Activated T-cell treated with anti-CD3 and anti-CD28 coated beads, Interleukin-2, amount 50 U/mL, for 4 hours (primary cell): ENCODE results near the gene GYS1. TPM values are rescaled to one million over a fixed set of nuclear protein-coding genes. Genes with fewer than 3 reads are reported as not detected.
"Not testable (repeated sequence)": the region's sequence is repeated elsewhere in the genome, so short reads cannot be mapped to it uniquely, and the experiment has no call there.

Experiments used
- ATAC-seq, 2 donors: fragments of 200-7000 bp; cut with Tn5 transposase; one replicate each; pipeline ENCODE4 v1.10.0; 2021
- DNase-seq: peaks from one replicate; pipeline ENCODE4 v3.0.0-alpha.2; 2020
- H3K27me3 Mint-ChIP-seq: one replicate; pipeline ENCODE4 v1.8.0; 2021; ENCODE audit warnings: low read depth, mixed read lengths
- H3K36me3 Mint-ChIP-seq: one replicate; pipeline ENCODE4 v1.8.0; 2022; ENCODE audit warnings: mixed read lengths; ENCODE audit not compliant: insufficient read depth
- H3K4me1 Mint-ChIP-seq: one replicate; pipeline ENCODE4 v1.8.0; 2021; ENCODE audit warnings: low read depth, mixed read lengths
- H3K4me3 Mint-ChIP-seq: one replicate; pipeline ENCODE4 v1.8.0; 2021; ENCODE audit warnings: mild to moderate bottlenecking, moderate library complexity, mixed read lengths
- H3K9me3 Mint-ChIP-seq: one replicate; pipeline ENCODE4 v1.8.0; 2021; ENCODE audit warnings: mixed read lengths
- total RNA-seq, 3 donors: library from RNA; stranded (reverse); gene quantifications; one replicate each; pipeline ENCODE4 v1.2.1, GENCODE V29; 2021

GYS1 gene
- 10 to 100 TPM; 34.5 to 41.1 (median 35.5) TPM for total RNA-seq

GRCh38 chr19:48993175-48994034 lies at the start of gene GYS1, which contains the start of gene RUVBL2:
Gene GYS1 (minus strand): TSS chr19:48993309. CDS start chr19:48993112, 197 bp downstream.
Gene RUVBL2 (plus strand): TSS chr19:48993887. CDS start chr19:48993912, 25 bp downstream.
- Mint-ChIP-seq H3K4me1 (peaks cover 33% of the 10 kb centered on the region), H3K9me3 (no peaks in the 10 kb centered on the region), H3K4me3 (peak within 1 kb of the TSS; percentile 95), H3K27me3 (no peaks in the 10 kb centered on the region), H3K36me3 (peaks cover 20% of the 10 kb centered on the region)
- ATAC-seq (peak; percentile 94 to 95), DNase-seq (peak; percentile 99)

- DNase-seq, H3K27me3 Mint-ChIP-seq, H3K4me3 Mint-ChIP-seq, H3K36me3 Mint-ChIP-seq, H3K9me3 Mint-ChIP-seq, ATAC-seq, H3K4me1 Mint-ChIP-seq: not testable (repeated sequence)
Measured at GRCh38 chr19:49042666-49043065, 49.6 kb upstream of the GYS1 start.

- Mint-ChIP-seq H3K4me1 (no peaks in the 10 kb centered on the region), H3K4me3 (no peak overlapping the region), H3K27me3 (no peaks in the 10 kb centered on the region), H3K9me3 (no peaks in the 10 kb centered on the region), H3K36me3 (no peaks in the 10 kb centered on the region)
- ATAC-seq (no peak), DNase-seq (no peak)
Measured at GRCh38 chr19:49042177-49042576, 49.1 kb upstream of the GYS1 start.

DNA sequence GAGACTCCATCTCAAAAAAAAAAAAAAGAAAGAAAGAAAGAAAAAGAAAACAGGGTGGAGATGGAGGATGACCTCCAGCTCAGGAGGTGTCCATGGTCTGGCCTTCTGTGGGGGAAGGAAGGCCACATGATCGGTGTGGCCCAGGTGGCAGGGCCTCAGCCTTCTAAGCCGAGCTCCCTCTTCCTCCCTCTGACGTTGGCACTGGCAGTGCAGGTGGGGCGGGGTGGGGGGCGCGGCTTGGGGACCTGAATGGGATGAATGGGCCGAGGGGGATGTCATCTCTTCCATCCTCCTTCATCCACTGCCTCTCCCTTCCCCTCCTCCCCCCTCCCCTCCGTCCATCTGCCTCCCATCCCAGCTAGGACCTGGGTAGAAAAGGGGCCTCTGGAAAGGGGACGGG lies 46.6 kb upstream of the GYS1 start:
- H3K4me1 Mint-ChIP-seq, H3K4me3 Mint-ChIP-seq, DNase-seq, H3K27me3 Mint-ChIP-seq, H3K9me3 Mint-ChIP-seq, ATAC-seq, H3K36me3 Mint-ChIP-seq: not testable (repeated sequence)

- H3K9me3 Mint-ChIP-seq, ATAC-seq, DNase-seq, H3K36me3 Mint-ChIP-seq, H3K27me3 Mint-ChIP-seq, H3K4me3 Mint-ChIP-seq, H3K4me1 Mint-ChIP-seq: not testable (repeated sequence)
Measured at GRCh38 chr19:49038557-49039276, 45.6 kb upstream of the GYS1 start.

DNA sequence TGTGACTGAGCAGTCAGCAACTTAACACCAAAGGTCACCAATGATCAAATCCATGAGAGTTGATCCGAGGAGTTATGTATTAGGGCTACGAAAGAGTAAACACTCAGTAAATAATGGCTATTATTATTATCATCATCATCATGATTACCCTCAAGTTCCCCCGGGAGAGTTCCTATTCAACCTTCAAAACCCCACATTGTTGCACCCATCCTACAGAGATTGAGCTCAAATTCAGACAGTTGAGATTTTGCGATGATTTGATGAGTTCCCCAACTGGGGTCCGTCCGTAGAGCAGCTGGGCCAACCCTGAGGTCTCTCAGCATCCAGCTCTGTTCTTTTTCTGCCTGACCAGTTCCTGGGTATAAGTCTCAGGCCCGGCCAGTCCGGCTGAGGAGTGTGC lies 45.0 kb upstream of the GYS1 start:
- H3K36me3 Mint-ChIP-seq, H3K27me3 Mint-ChIP-seq, ATAC-seq, H3K4me1 Mint-ChIP-seq, H3K9me3 Mint-ChIP-seq, DNase-seq, H3K4me3 Mint-ChIP-seq: not testable (repeated sequence)

GRCh38 chr19:49036815-49037214 lies 43.7 kb upstream of the GYS1 start, which contains the start of gene CGB1:
Gene CGB1 (minus strand): TSS chr19:49036895. CDS start chr19:49036711, 184 bp downstream.
- not testable (repeated sequence) for H3K4me3 Mint-ChIP-seq, H3K27me3 Mint-ChIP-seq, H3K9me3 Mint-ChIP-seq, H3K36me3 Mint-ChIP-seq, H3K4me1 Mint-ChIP-seq
- peak; percentile 40 for DNase-seq
- ATAC-seq = peak; percentile 30 to 56

GRCh38 chr19:49031642-49032301 lies 38.7 kb upstream of the GYS1 start, which contains the start of gene CGB2:
Gene CGB2 (plus strand): TSS chr19:49031890. CDS start chr19:49032096, 206 bp downstream.
- peak; percentile 70 for DNase-seq
- H3K27me3 Mint-ChIP-seq, H3K4me1 Mint-ChIP-seq, H3K4me3 Mint-ChIP-seq, H3K9me3 Mint-ChIP-seq, H3K36me3 Mint-ChIP-seq: not testable (repeated sequence)
- ATAC-seq = peak; percentile 78 to 94

- not testable (repeated sequence) for H3K36me3 Mint-ChIP-seq, H3K27me3 Mint-ChIP-seq, H3K4me3 Mint-ChIP-seq, ATAC-seq, H3K4me1 Mint-ChIP-seq, H3K9me3 Mint-ChIP-seq, DNase-seq
Measured at GRCh38 chr19:49030323-49030722, 37.2 kb upstream of the GYS1 start.

- not testable (repeated sequence) for H3K4me3 Mint-ChIP-seq, H3K4me1 Mint-ChIP-seq, H3K27me3 Mint-ChIP-seq, DNase-seq, H3K36me3 Mint-ChIP-seq, H3K9me3 Mint-ChIP-seq, ATAC-seq
Measured at GRCh38 chr19:49029749-49030148, 36.6 kb upstream of the GYS1 start.

DNA sequence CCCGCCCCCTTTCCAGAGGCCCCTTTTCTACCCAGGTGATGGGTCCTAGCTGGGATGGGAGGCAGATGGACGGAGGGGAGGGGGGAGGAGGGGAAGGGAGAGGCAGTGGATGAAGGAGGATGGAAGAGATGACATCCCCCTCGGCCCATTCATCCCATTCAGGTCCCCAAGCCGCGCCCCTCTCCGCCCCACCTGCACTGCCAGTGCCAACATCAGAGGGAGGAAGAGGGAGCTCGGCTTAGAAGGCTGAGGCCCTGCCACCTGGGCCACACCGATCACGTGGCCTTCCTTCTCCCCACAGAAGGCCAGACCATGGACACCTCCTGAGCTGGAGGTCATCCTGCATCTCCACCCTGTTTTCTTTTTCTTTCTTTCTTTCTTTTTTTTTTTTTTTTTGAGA lies 35.6 kb upstream of the GYS1 start:
- not testable (repeated sequence) for ATAC-seq, H3K4me3 Mint-ChIP-seq, H3K36me3 Mint-ChIP-seq, H3K9me3 Mint-ChIP-seq, H3K27me3 Mint-ChIP-seq, DNase-seq, H3K4me1 Mint-ChIP-seq

GRCh38 chr19:49025599-49025998 lies 32.5 kb upstream of the GYS1 start:
- ATAC-seq, H3K27me3 Mint-ChIP-seq, DNase-seq, H3K36me3 Mint-ChIP-seq, H3K9me3 Mint-ChIP-seq, H3K4me3 Mint-ChIP-seq, H3K4me1 Mint-ChIP-seq: not testable (repeated sequence)

DNA sequence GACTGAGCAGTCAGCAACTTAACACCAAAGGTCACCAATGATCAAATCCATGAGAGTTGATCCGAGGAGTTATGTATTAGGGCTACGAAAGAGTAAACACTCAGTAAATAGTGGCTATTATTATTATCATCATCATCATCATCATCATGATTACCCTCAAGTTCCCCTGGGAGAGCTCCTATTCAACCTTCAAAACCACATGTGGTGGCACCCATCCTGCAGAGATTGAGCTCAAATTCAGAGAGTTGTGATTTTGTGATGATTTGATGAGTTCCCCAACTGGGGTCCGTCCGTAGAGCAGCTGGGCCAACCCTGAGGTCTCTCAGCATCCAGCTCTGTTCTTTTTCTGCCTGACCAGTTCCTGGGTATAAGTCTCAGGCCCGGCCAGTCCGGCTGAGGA lies 32.0 kb upstream of the GYS1 start:
- not testable (repeated sequence) for H3K27me3 Mint-ChIP-seq, DNase-seq, H3K4me3 Mint-ChIP-seq, H3K4me1 Mint-ChIP-seq, H3K36me3 Mint-ChIP-seq, ATAC-seq, H3K9me3 Mint-ChIP-seq

- H3K27me3 Mint-ChIP-seq, ATAC-seq, DNase-seq, H3K4me3 Mint-ChIP-seq, H3K9me3 Mint-ChIP-seq, H3K36me3 Mint-ChIP-seq, H3K4me1 Mint-ChIP-seq: not testable (repeated sequence)
Measured at GRCh38 chr19:49024233-49024632, 31.1 kb upstream of the GYS1 start, which contains the start of gene CGB3. Gene CGB3 (minus strand): TSS chr19:49024333. CDS start chr19:49023971, 362 bp downstream.
